GM13976 (cell line): Measurements from ENCODE around the gene MCEMP1.
A peak's percentile ranks its signal among the peaks of the same experiment; 100 is the strongest.

Experiments
- DNase-seq: peaks from one replicate; pipeline ENCODE4 v3.0.0; 2012; ENCODE audit warnings: low spot score
- CTCF ChIP-seq: IDR thresholded peaks from 2 replicates; pipeline ENCODE4 v1.5.1; 2012; ENCODE audit warnings: borderline replicate concordance, mild to moderate bottlenecking; ENCODE audit not compliant: insufficient read depth; ENCODE audit errors: extremely low read depth, missing control alignments, control extremely low read depth
- in situ Hi-C: fragments of 300-500 bp; cut with MboI; formaldehyde crosslinking; loops from one replicate; pipeline ENCODE4 v1.12.0; 2022; ENCODE audit warnings: low sequenced_read_pairs, mixed read lengths, inconsistent platforms; ENCODE audit not compliant: unreplicated experiment

The MCEMP1 gene

GRCh38 chr19:7633698-7634097 lies 43.2 kb upstream of the MCEMP1 start, which contains the start of gene PCP2:
PCP2 (minus strand) TSS chr19:7633719; CDS start chr19:7633457, 262 bp downstream.
- in situ Hi-C loops, result no loop called here
- TF ChIP-seq CTCF, result no peak
- no peak for DNase-seq

GRCh38 chr19:7635670-7636069 lies 41.2 kb upstream of the MCEMP1 start:
- DNase-seq, result no peak
- in situ Hi-C loops, result no loop called here
- no peak for TF ChIP-seq CTCF

- in situ Hi-C loops, result no loop called here
- TF ChIP-seq CTCF, result no peak
- DNase-seq, result no peak
Measured at GRCh38 chr19:7636317-7636690, 40.6 kb upstream of the MCEMP1 start.

GRCh38 chr19:7636691-7637373 lies 40.1 kb upstream of the MCEMP1 start, which contains the start of gene STXBP2:
STXBP2 (plus strand) TSS chr19:7637110; CDS start chr19:7637150, 40 bp downstream.
- DNase-seq, result peak; percentile 99
- TF ChIP-seq CTCF, result no peak
- in situ Hi-C loops, result no loop called here

- in situ Hi-C loops, result no loop called here
- DNase-seq, result no peak
- TF ChIP-seq CTCF, result no peak
Measured at GRCh38 chr19:7637374-7638256, 39.3 kb upstream of the MCEMP1 start.

- in situ Hi-C loops, result no loop called here
- TF ChIP-seq CTCF, result no peak
- DNase-seq, result no peak
Measured at GRCh38 chr19:7638802-7639465, 38.0 kb upstream of the MCEMP1 start.
